Uterus (tissue), 2 donors: ENCODE measurements around the gene AVPI1.

Source experiments
- POLR2A ChIP-seq, 2 donors: fragments of 450-650 bp; IDR thresholded peaks; one replicate each; pipeline ENCODE4 v1.6.1; 2016; ENCODE audit warnings: antibody characterized with exemption in 2 of 2, mild to moderate bottlenecking in 1 of 2, moderate library complexity in 1 of 2
- TF ChIP-seq, protein P1 (sequence below), 4 experiments: fragments of 200-600 bp in 2 of 4; fragments of 450-650 bp in 2 of 4; sonication (generic) in 2 of 4; IDR thresholded peaks; one replicate each; pipeline ENCODE4 v1.5.1; 2016 to 2019; ENCODE audit warnings: antibody characterized with exemption in 4 of 4, mild to moderate bottlenecking in 2 of 4, moderate library complexity in 1 of 4

- TF ChIP-seq, protein P1, sequence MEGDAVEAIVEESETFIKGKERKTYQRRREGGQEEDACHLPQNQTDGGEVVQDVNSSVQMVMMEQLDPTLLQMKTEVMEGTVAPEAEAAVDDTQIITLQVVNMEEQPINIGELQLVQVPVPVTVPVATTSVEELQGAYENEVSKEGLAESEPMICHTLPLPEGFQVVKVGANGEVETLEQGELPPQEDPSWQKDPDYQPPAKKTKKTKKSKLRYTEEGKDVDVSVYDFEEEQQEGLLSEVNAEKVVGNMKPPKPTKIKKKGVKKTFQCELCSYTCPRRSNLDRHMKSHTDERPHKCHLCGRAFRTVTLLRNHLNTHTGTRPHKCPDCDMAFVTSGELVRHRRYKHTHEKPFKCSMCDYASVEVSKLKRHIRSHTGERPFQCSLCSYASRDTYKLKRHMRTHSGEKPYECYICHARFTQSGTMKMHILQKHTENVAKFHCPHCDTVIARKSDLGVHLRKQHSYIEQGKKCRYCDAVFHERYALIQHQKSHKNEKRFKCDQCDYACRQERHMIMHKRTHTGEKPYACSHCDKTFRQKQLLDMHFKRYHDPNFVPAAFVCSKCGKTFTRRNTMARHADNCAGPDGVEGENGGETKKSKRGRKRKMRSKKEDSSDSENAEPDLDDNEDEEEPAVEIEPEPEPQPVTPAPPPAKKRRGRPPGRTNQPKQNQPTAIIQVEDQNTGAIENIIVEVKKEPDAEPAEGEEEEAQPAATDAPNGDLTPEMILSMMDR (IDR thresholded peaks at IDR 0.05) = no peak
- no peak for TF ChIP-seq POLR2A (IDR thresholded peaks at IDR 0.05)
These were observed 42.1 kb downstream of the AVPI1 start for GRCh38 chr10:97644936-97645335.
